ENCODE data around the gene OAS3. TPM values are rescaled to one million over a fixed set of nuclear protein-coding genes. Genes with fewer than 3 reads are reported as not detected.

The OAS3 gene
- total and polyA plus RNA-seq, 10 of the 15 experiments (the other 5 are each of a cell fraction or from before 2014, with no cell fraction given) = 5.1 to 107 (median 18.0) TPM

- TF ChIP-seq RB1 (IDR thresholded peaks at IDR 0.05; ENCODE audit: borderline replicate concordance) (no peak), ETV6 (conservative IDR thresholded peaks at IDR 0.05 in 1 of 2, IDR thresholded peaks at IDR 0.05 in 1 of 2; ENCODE audit: borderline replicate concordance in 1 of 2, low read depth in 1 of 2) (no peak), CHD1 (IDR thresholded peaks at IDR 0.05; ENCODE audit: low read depth, low read length) (no peak), STAT3 (IDR thresholded peaks at IDR 0.05; ENCODE audit: low read depth, low read length) (no peak), USF1 (IDR thresholded peaks at IDR 0.05; ENCODE audit: borderline replicate concordance, extremely low read length, insufficient read depth, low read depth, low read length) (peak; percentile 59), IRF5 (IDR thresholded peaks at IDR 0.05; ENCODE audit: borderline replicate concordance) (no peak), POLR2AphosphoS5 (IDR thresholded peaks at IDR 0.05; ENCODE audit: low read length) (peak; percentile 87), E2F8 (IDR thresholded peaks at IDR 0.05; ENCODE audit: low read depth, partially characterized antibody) (no peak), ZNF592 (IDR thresholded peaks at IDR 0.05) (no peak), EP300 (IDR thresholded peaks at IDR 0.05; ENCODE audit: borderline replicate concordance in 1 of 2, control insufficient read depth in 1 of 2, low read depth in 2 of 2, low read length in 2 of 2) (no peak), SMAD5 (IDR thresholded peaks at IDR 0.05; ENCODE audit: low read depth) (no peak; the same call in 1 of the 2 replicates), ZBTB33 (IDR thresholded peaks at IDR 0.05) (no peak)
Observed at GRCh38 chr12:112979041-112979680, 40.9 kb downstream of the OAS3 start (continued).
